ENCODE data around the gene UTS2R. TPM values are rescaled to one million over a fixed set of nuclear protein-coding genes. Genes with fewer than 3 reads are reported as not detected.

UTS2R gene
- polyA plus RNA-seq, 1 experiment = not detected

GRCh38 chr17:82331345-82331939 lies 40.1 kb upstream of the UTS2R start:
- POLR2A ChIA-PET = no interaction called here
- Histone ChIP-seq H3K27me3 (ENCODE audit: control insufficient read depth, insufficient read depth, low read length) (0 out of 2 replicates have a peak, but pooled peaks cover 1% of the 10 kb centered on the region), H3K36me3 (ENCODE audit: control insufficient read depth, insufficient read depth, low read length) (no peaks in the 10 kb centered on the region; the same call in 1 of the 2 replicates), H3K4me3 (ENCODE audit: low read depth, low read length) (no peak overlapping the region)
- no peak for DNase-seq (ENCODE audit: low read depth)
- TF ChIP-seq CTCF (IDR thresholded peaks at IDR 0.05; ENCODE audit: insufficient read depth, low read depth, low read length) = no peak
- CTCF ChIA-PET = interaction anchor here (1.7 to 2.7 kb wide), 3 partner anchors 10 to 33 kb away, joined by 4 to 10 read pairs (median 8); no protein-coding TSS in a partner anchor

GRCh38 chr17:82332669-82333278 lies 38.8 kb upstream of the UTS2R start:
- ChIA-PET CTCF (interaction anchor here (1.2 to 2.4 kb wide), 4 partner anchors 11 to 34 kb away, joined by 3 to 9 read pairs (median 7); no protein-coding TSS in a partner anchor), POLR2A (no interaction called here)
- no peak for TF ChIP-seq CTCF (IDR thresholded peaks at IDR 0.05; ENCODE audit: insufficient read depth, low read depth, low read length)
- 0 out of 2 replicates have a peak, but pooled peaks cover 1% of the 10 kb centered on the region for H3K27me3 ChIP-seq (ENCODE audit: control insufficient read depth, insufficient read depth, low read length)
- peak overlapping the region; percentile 64 for H3K4me3 ChIP-seq (ENCODE audit: low read depth, low read length)
- H3K36me3 ChIP-seq (ENCODE audit: control insufficient read depth, insufficient read depth, low read length) = no peaks in the 10 kb centered on the region; the same call in 1 of the 2 replicates
- no peak for DNase-seq (ENCODE audit: low read depth)

- no peak for DNase-seq (ENCODE audit: low read depth)
- POLR2A ChIA-PET = no interaction called here
Observed at GRCh38 chr17:82333279-82334171, 38.0 kb upstream of the UTS2R start, which contains the start of gene SECTM1. SECTM1 (minus strand) TSS chr17:82333766; CDS start chr17:82327240, 6,526 bp downstream.

GRCh38 chr17:82334204-82334621 lies 37.4 kb upstream of the UTS2R start:
- Histone ChIP-seq H3K4me3 (ENCODE audit: low read depth, low read length) (peak overlapping the region; percentile 64), H3K36me3 (ENCODE audit: control insufficient read depth, insufficient read depth, low read length) (no peaks in the 10 kb centered on the region; the same call in 1 of the 2 replicates), H3K27me3 (ENCODE audit: control insufficient read depth, insufficient read depth, low read length) (0 out of 2 replicates have a peak, but pooled peaks cover 1% of the 10 kb centered on the region)
- DNase-seq (ENCODE audit: low read depth) = no peak
- TF ChIP-seq CTCF (IDR thresholded peaks at IDR 0.05; ENCODE audit: insufficient read depth, low read depth, low read length) = no peak
- ChIA-PET POLR2A (interaction anchor here (0.6 kb wide), 1 partner anchor 23 kb away, joined by 6 read pairs; no protein-coding TSS in a partner anchor), CTCF (interaction anchor here (0.9 to 2.4 kb wide), 3 partner anchors 16 to 298 kb away, joined by 4 to 9 read pairs (median 8); no protein-coding TSS in a partner anchor)

More at GRCh38 chr17:82333279-82334171, 38.0 kb upstream of the UTS2R start, which contains the start of gene SECTM1:
- Histone ChIP-seq H3K27me3 (ENCODE audit: control insufficient read depth, insufficient read depth, low read length) (0 out of 2 replicates have a peak, but pooled peaks cover 1% of the 10 kb centered on the region), H3K36me3 (ENCODE audit: control insufficient read depth, insufficient read depth, low read length) (no peaks in the 10 kb centered on the region; the same call in 1 of the 2 replicates), H3K4me3 (ENCODE audit: low read depth, low read length) (peak within 1 kb of the TSS; percentile 64)
- CTCF ChIA-PET = interaction anchor here (1.2 to 2.4 kb wide), 4 partner anchors 12 to 35 kb away, joined by 3 to 9 read pairs (median 7); no protein-coding TSS in a partner anchor
- TF ChIP-seq CTCF (IDR thresholded peaks at IDR 0.05; ENCODE audit: insufficient read depth, low read depth, low read length) = no peak

Measured in BJ (cell line).